HG03108 (cell line): ENCODE measurements around the gene VEGFB.

Source experiments
- ATAC-seq: cut with Tn5 transposase; IDR thresholded peaks from one replicate; pipeline ENCODE4 v1.9.1; 2021; ENCODE audit warnings: moderate library complexity; ENCODE audit not compliant: unreplicated experiment

Gene VEGFB

GRCh38 chr11:64230171-64230984 lies 4.0 kb upstream of the VEGFB start, which contains the start of gene DNAJC4:
Gene DNAJC4, plus strand, starts transcription at chr11:64230548. Its CDS starts 307 bp downstream, at chr11:64230855.
- peak; percentile 34 for ATAC-seq

GRCh38 chr11:64230985-64231365 lies 3.4 kb upstream of the VEGFB start:
- no peak for ATAC-seq

GRCh38 chr11:64231546-64231945 lies 2.8 kb upstream of the VEGFB start:
- no peak for ATAC-seq

GRCh38 chr11:64232182-64232966 lies 2.0 kb upstream of the VEGFB start:
- no peak for ATAC-seq

GRCh38 chr11:64232967-64233315 lies 1.4 kb upstream of the VEGFB start:
- ATAC-seq = no peak

GRCh38 chr11:64234647-64235379 lies 429 bp downstream of the VEGFB start:
- ATAC-seq = no peak

- no peak for ATAC-seq
These were observed 1.2 kb downstream of the VEGFB start for GRCh38 chr11:64235437-64236161.

GRCh38 chr11:64237484-64237951 lies 3.1 kb downstream of the VEGFB start:
- no peak for ATAC-seq

- ATAC-seq = no peak
These were observed 3.7 kb downstream of the VEGFB start for GRCh38 chr11:64238076-64238475.

GRCh38 chr11:64238999-64239398 lies 4.6 kb downstream of the VEGFB start:
- ATAC-seq = no peak

GRCh38 chr11:64239662-64240434 lies 5.5 kb downstream of the VEGFB start:
- no peak for ATAC-seq

GRCh38 chr11:64240435-64241240 lies 6.3 kb downstream of the VEGFB start, which contains the start of gene FKBP2:
Gene FKBP2, plus strand, starts transcription at chr11:64241095. Its CDS starts 1,293 bp downstream, at chr11:64242388.
- ATAC-seq = peak; percentile 37

GRCh38 chr11:64241241-64241490 lies 6.8 kb downstream of the VEGFB start:
- peak; percentile 64 for ATAC-seq

- peak; percentile 59 for ATAC-seq
These were observed 7.3 kb downstream of the VEGFB start for GRCh38 chr11:64241491-64242374.

- ATAC-seq = no peak
These were observed 9.0 kb downstream of the VEGFB start for GRCh38 chr11:64243236-64243854.

- ATAC-seq = no peak
These were observed 9.7 kb downstream of the VEGFB start for GRCh38 chr11:64244107-64244506.

- ATAC-seq = no peak
These were observed 10.6 kb downstream of the VEGFB start for GRCh38 chr11:64244966-64245365.

GRCh38 chr11:64245401-64245796 lies 11.0 kb downstream of the VEGFB start:
- no peak for ATAC-seq
